GM19193 (cell line): ENCODE data around the gene NEK11.

ENCODE experiments used
- POLR2A ChIP-seq: IDR thresholded peaks from 4 replicates; pipeline ENCODE4 v1.6.1; 2011; ENCODE audit not compliant: insufficient read depth, insufficient read length; ENCODE audit errors: extremely low read depth

The NEK11 gene

GRCh38 chr3:131079086-131079485 lies 52.4 kb downstream of the NEK11 start:
- TF ChIP-seq POLR2A, result no peak

- TF ChIP-seq POLR2A, result no peak
Observed at GRCh38 chr3:131081224-131081623, 54.5 kb downstream of the NEK11 start.

DNA sequence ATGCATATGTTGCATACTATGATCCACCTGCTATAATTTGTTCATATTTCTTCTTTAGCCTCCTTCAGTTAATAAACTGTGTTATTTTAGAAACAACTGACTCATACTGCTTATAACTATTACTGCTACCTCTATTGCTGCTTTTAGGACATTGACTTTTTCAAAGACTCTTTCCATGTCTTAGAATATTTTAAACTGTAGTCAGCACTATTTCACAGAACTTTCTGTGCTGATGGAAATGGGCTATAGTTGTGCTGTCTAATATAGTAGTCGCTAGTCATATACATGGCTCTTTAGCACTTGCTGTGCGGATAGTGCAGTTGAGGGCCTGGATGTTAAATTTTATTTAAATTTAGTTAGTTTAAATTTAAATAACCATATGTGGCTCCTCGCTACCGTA lies 55.6 kb downstream of the NEK11 start:
- no peak for TF ChIP-seq POLR2A

DNA sequence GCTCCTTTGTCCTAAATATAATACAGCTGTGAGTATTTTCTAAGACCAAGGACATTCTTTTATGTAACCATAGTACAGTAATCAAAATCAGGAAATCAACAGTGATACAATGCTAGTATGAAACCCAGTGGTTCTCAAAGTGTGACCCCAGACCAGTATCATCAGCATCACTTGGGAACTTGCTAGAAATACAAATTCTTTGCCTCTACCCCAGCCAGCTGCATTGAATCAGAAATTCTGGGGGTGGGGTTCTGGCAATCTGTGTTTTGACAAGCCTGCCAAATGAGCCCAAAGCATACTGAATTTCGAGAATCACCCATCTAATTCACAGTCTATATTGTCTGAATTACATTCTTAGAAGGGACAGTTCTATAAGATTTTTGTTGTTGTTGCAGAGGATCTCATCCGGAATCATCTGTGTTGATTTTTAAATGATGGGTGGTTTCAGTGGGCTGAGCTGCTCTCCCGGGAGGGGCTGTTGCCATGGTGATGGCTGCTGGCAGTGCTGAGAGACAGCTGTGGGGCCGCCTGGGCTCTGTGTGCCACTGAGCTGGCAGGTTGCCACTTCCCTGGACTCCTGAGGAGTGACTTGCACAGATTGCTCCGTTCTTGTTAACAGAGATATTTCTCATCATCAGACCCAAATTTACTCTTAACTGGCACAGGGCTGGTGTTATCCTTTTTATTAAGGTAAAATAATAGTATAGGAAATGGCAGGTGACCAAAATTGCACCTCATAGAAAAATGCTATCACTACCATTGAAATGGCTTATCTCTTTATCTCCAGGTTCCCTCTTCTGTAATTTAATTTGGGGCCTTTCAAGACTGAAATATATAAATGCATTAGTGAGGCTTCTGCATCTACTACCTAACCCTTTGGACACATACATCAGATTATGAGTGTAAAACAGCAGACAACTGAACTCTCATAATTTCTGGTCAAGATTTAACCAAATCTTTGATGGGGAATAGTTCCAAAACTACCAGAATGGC lies 56.5 kb downstream of the NEK11 start:
- TF ChIP-seq POLR2A, result no peak

DNA sequence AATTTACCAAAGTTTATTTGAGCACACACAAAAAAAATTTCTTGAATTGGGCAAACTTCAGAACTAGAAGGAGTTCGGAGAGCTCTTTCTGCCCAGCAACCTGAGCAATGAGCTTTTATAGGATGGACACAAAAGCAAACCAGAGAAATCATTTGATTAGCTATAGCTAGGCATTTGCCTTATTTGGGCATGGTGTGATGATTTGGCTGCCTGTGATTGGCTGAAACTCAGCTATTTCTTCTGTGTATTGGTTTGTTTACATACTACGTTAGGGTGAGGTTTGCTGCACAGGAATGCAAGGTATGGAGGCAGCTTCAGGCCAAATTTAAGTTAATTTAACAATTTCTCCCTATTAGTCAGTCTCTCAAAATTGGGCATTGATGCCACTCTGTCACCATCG lies 65.1 kb downstream of the NEK11 start:
- no peak for TF ChIP-seq POLR2A

DNA sequence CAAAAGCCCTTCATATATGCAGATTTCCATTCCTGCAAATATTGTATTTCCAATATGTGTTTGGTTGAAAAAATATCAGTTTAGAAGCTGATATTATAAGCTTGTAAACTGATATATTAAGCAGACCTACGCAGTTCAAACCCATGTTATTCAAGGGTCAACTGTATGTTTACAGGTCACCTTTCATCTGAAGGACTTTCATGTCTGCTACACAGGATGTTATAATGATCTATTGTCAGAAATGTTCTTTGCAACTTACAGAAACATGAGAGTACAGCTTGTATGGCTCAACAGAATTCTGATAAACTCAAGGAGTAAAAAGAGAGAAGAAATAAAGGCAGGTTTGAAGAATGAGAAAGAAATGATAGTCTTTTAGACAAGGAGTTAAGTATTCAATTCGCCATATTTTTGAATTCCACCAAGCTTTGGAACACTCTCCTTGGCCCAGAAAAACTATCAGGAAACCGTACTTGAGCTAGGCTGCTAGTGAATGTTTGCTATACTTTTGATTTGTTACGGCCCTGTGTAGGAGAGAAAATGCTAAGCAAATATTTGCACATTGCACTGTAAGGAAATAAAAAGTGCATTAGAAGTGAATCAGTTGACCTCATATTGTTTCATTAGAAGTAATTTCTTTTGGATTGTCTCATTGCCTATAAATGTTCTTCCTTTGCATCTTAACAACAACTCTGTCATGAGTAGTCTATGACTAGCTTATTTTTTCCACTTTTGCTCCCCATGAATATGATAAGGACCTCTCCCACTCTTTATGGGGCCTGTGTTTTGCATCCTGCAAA lies 81.2 kb downstream of the NEK11 start:
- no peak for TF ChIP-seq POLR2A

DNA sequence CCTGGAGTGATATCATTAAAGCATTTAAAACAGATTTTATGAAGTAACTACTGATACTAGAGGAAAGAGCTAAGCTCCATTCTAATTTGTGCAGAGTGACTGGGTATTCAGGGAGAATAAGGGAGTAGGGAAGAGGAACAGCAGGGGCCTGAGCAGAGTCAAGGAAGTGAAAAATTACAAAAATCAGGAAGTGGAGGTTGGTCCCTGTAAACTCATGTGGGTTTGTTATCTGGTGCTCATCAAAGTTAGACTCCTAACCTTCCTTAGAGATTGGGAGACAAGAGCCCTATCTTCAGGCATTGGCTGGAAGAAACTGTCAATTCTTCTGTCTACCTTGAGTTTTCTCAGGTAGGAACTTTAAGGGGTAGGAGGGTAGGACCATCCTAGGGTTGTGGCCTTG lies 82.5 kb downstream of the NEK11 start:
- TF ChIP-seq POLR2A, result no peak

GRCh38 chr3:131110087-131110486 lies 83.4 kb downstream of the NEK11 start:
- no peak for TF ChIP-seq POLR2A

DNA sequence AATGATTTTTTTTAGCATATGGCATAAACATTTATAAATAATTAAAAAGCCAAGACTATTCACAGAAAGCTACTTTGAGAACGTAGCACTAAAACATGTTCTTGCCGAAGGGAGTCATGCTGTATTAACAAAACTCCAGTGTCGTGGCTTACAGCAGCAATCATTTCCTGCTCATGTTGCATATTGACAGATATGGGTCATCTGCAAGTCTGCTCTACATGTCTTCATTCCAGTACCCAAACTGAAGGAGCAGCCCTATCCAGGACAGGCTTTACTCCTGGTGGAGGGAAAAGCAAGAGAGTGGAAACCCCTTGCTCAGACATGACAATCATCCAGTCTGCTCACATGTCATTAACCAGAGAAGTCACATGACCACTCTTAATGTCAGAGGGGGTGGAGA lies 87.6 kb downstream of the NEK11 start:
- no peak for TF ChIP-seq POLR2A

- no peak for TF ChIP-seq POLR2A
Observed at GRCh38 chr3:131125684-131126083, 99.0 kb downstream of the NEK11 start.

DNA sequence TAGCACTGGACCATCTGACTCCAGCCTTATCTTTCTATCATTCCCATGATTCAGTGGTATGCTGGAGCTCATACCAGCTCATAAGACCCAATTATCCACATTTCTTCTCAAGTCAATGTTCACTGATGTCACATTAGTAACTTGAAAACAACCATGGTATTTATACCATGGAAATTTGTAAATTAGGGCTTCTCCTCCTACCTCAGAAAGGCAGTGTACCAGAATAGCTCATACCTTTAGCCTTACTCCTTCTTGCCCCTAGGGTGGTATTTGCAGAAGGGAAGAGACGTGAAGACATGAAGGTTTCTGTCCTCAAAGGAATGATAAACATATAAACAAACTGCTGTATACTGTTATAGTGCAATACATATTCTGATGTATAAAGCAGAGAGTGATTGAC lies 114.2 kb downstream of the NEK11 start:
- no peak for TF ChIP-seq POLR2A

DNA sequence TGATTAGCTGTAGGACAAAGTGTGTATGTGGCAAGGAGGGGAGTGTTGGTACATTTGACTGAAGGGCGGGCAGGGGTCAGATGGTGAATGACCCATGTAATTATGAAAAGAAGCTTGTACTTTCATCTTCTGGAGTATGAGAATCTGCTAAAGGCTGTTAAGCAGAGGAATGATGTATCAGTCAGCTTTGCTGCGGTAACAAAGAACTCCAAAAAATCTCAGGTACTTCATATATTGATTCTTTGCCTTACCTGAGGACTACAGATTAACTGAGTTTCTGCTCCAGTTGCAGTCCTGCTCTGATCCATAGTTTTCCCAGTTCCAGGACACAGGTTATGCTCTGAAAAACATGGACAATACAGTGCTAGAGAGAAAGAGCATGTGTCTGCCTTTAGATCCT lies 115.1 kb downstream of the NEK11 start:
- no peak for TF ChIP-seq POLR2A

DNA sequence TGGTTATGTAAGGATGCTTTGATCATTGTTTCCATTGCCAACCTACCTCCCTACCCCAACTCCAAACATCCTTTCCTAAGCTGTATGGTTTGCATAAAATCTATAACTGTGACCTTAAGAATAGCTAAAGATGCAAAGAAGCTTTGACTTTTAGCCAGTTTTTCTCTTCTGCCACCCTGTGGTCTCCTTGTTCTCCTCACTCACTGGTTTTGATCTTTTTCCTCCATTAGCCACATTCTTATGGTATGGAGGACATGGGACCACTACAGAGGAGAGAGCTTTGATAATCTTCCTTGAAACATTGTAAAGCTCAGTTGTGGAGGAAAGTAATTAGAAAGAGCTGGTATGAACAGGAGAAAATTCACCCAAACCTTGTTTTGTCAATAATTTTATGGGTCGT lies 115.9 kb downstream of the NEK11 start:
- no peak for TF ChIP-seq POLR2A

GRCh38 chr3:131143802-131144201 lies 117.1 kb downstream of the NEK11 start:
- no peak for TF ChIP-seq POLR2A

- no peak for TF ChIP-seq POLR2A
Observed at GRCh38 chr3:131147534-131147933, 120.9 kb downstream of the NEK11 start.

- no peak for TF ChIP-seq POLR2A
Observed at GRCh38 chr3:131158434-131158833, 131.8 kb downstream of the NEK11 start.
